Suprapubic skin (tissue), 4 donors: Measurements from ENCODE around the gene TOM1L2. TPM values are rescaled to one million over a fixed set of nuclear protein-coding genes. Genes with fewer than 3 reads are reported as not detected.
"Not testable (repeated sequence)": the region's sequence is repeated elsewhere in the genome, so short reads cannot be mapped to it uniquely, and the experiment has no call there.

Source experiments
- DNase-seq, 2 donors: peaks; one replicate each; pipeline ENCODE4 v3.0.0-alpha.2; 2019; ENCODE audit warnings: low spot score in 2 of 2
- H3K27ac ChIP-seq: fragments of 200-600 bp; sonication (generic); one replicate; pipeline ENCODE4 v1.5.1; 2019
- H3K27me3 ChIP-seq: fragments of 200-600 bp; sonication (generic); one replicate; pipeline ENCODE4 v1.5.1; 2019
- H3K36me3 ChIP-seq: fragments of 200-600 bp; sonication (generic); one replicate; pipeline ENCODE4 v1.5.1; 2019
- H3K4me1 ChIP-seq: fragments of 200-600 bp; sonication (generic); one replicate; pipeline ENCODE4 v1.5.1; 2019
- H3K4me3 ChIP-seq: fragments of 200-600 bp; sonication (generic); one replicate; pipeline ENCODE4 v1.5.1; 2019; ENCODE audit warnings: mild to moderate bottlenecking
- H3K9me3 ChIP-seq: fragments of 200-600 bp; sonication (generic); one replicate; pipeline ENCODE4 v1.5.1; 2019
- EP300 ChIP-seq: sonication (generic); formaldehyde crosslinking; IDR thresholded peaks from one replicate; pipeline ENCODE4 v1.6.1; 2017; ENCODE audit warnings: antibody characterized with exemption
- POLR2A ChIP-seq, 2 donors: fragments of 450-650 bp; IDR thresholded peaks; one replicate each; pipeline ENCODE4 v1.6.1; 2017; ENCODE audit warnings: antibody characterized with exemption in 2 of 2, mild to moderate bottlenecking in 2 of 2, moderate library complexity in 2 of 2
- POLR2AphosphoS5 ChIP-seq, 3 donors: sonication (generic); formaldehyde crosslinking; IDR thresholded peaks; one replicate each; pipeline ENCODE4 v1.6.1; 2017; ENCODE audit warnings: antibody characterized with exemption in 3 of 3
- WGBS: methylation state at CpG from one replicate; pipeline ENCODE4 v1.1.5; 2018; 5-methylcytosine and 5-hydroxymethylcytosine counted together
- total RNA-seq, 4 donors: library from RNA; depleted of rRNA; stranded (reverse); fragments of >200 nt; gene quantifications; one replicate each; pipeline ENCODE4 v1.1.0, GENCODE V29; 2016
- TF ChIP-seq, protein P1 (sequence below), 2 donors: fragments of 200-600 bp in 1 of 2; fragments of 450-650 bp in 1 of 2; sonication (generic) in 1 of 2; IDR thresholded peaks; one replicate each; pipeline ENCODE4 v1.5.1; 2016 to 2019; ENCODE audit warnings: antibody characterized with exemption in 2 of 2, mild to moderate bottlenecking in 1 of 2, moderate library complexity in 1 of 2

TOM1L2 gene
- total RNA-seq, 4 donors from 2014 or later, result 128 to 259 (median 162) TPM

- Histone ChIP-seq H3K27ac (peak overlapping the region; percentile 77), H3K27me3 (no peaks in the 10 kb centered on the region), H3K4me1 (peaks cover 46% of the 10 kb centered on the region), H3K4me3 (no peak overlapping the region), H3K36me3 (peaks cover 5% of the 10 kb centered on the region), H3K9me3 (no peaks in the 10 kb centered on the region)
- no peak for DNase-seq
- 75% methylated on average over 7 of the region's 7 CpGs for WGBS
- TF ChIP-seq, protein P1, sequence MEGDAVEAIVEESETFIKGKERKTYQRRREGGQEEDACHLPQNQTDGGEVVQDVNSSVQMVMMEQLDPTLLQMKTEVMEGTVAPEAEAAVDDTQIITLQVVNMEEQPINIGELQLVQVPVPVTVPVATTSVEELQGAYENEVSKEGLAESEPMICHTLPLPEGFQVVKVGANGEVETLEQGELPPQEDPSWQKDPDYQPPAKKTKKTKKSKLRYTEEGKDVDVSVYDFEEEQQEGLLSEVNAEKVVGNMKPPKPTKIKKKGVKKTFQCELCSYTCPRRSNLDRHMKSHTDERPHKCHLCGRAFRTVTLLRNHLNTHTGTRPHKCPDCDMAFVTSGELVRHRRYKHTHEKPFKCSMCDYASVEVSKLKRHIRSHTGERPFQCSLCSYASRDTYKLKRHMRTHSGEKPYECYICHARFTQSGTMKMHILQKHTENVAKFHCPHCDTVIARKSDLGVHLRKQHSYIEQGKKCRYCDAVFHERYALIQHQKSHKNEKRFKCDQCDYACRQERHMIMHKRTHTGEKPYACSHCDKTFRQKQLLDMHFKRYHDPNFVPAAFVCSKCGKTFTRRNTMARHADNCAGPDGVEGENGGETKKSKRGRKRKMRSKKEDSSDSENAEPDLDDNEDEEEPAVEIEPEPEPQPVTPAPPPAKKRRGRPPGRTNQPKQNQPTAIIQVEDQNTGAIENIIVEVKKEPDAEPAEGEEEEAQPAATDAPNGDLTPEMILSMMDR (IDR thresholded peaks at IDR 0.05), result no peak
- TF ChIP-seq POLR2AphosphoS5 (IDR thresholded peaks at IDR 0.05), result no peak
- TF ChIP-seq EP300, result no peak
- no peak for TF ChIP-seq POLR2A (IDR thresholded peaks at IDR 0.05)
Observed at GRCh38 chr17:17957584-17957916, 14.7 kb downstream of the TOM1L2 start.

- not testable (repeated sequence) for H3K36me3 ChIP-seq, H3K27me3 ChIP-seq, DNase-seq, H3K4me3 ChIP-seq, H3K9me3 ChIP-seq, H3K27ac ChIP-seq
- H3K4me1 ChIP-seq, result peaks cover 57% of the 10 kb centered on the region
- WGBS, result 97% methylated on average over 12 of the region's 12 CpGs
Observed at GRCh38 chr17:17955790-17956341, 16.3 kb downstream of the TOM1L2 start.

- no peaks in the 10 kb centered on the region for H3K27me3 ChIP-seq
- no peaks in the 10 kb centered on the region for H3K9me3 ChIP-seq
- DNase-seq, result no peak
- no peak for TF ChIP-seq POLR2AphosphoS5 (IDR thresholded peaks at IDR 0.05)
- TF ChIP-seq, protein P1 (IDR thresholded peaks at IDR 0.05), result no peak
- no peak for TF ChIP-seq EP300
- no peak for TF ChIP-seq POLR2A (IDR thresholded peaks at IDR 0.05)
- no peak overlapping the region for H3K27ac ChIP-seq
- peaks cover 51% of the 10 kb centered on the region for H3K4me1 ChIP-seq
- H3K4me3 ChIP-seq, result no peak overlapping the region
- WGBS, result 95% methylated on average over 3 of the region's 3 CpGs
- peaks cover 5% of the 10 kb centered on the region for H3K36me3 ChIP-seq
Observed at GRCh38 chr17:17954079-17954478, 18.1 kb downstream of the TOM1L2 start.

DNA sequence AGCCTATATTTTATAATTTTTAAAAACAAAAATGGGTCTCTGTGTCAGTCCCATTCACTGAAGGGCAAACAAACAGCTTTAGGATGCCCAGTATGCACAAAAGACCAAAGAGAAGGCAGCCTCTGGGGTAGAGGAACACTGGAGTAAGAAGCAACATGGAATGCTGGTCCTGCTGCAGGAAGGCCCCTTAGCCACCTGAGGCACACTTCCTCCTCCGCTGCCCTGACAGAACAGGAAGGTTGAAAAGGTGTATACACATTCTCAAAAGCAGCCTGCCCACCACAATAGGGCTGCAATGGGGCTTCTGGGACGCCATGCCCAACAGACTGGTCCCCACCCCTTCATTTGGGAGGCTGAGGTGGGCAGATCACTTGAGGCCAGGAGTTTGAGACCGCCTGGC, 19.5 kb downstream of the TOM1L2 start:
- Histone ChIP-seq H3K27ac (no peak overlapping the region), H3K9me3 (no peaks in the 10 kb centered on the region), H3K36me3 (peaks cover 5% of the 10 kb centered on the region), H3K4me1 (peaks cover 37% of the 10 kb centered on the region), H3K4me3 (no peak overlapping the region), H3K27me3 (no peaks in the 10 kb centered on the region)
- TF ChIP-seq POLR2AphosphoS5 (IDR thresholded peaks at IDR 0.05) (no peak), EP300 (no peak), POLR2A (IDR thresholded peaks at IDR 0.05) (no peak)
- TF ChIP-seq, protein P1 (IDR thresholded peaks at IDR 0.05), result no peak
- WGBS, result 100% methylated on average over 3 of the region's 3 CpGs
- no peak for DNase-seq

DNA sequence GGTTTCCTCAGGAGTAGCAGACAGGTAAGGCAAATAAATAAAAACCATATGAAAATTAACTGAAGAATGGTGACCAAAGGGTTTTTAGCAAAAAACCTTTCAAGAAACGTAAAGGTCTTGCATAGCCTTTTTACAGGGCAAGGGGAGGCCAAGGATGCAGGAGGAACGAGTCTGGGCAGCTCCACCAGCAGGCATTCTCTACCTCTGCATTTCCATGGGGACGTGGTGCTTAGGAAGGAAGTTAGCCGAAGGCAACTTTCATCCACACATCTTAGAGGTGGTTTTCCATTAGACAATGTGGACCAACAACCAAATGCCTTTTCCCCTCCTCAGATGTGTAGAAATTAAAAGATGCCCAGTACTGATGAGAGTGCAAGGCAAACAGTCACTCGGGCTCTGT, 20.7 kb downstream of the TOM1L2 start:
- Histone ChIP-seq H3K36me3 (peaks cover 5% of the 10 kb centered on the region), H3K4me3 (no peak overlapping the region), H3K4me1 (peaks cover 26% of the 10 kb centered on the region), H3K9me3 (no peaks in the 10 kb centered on the region), H3K27me3 (no peaks in the 10 kb centered on the region), H3K27ac (no peak overlapping the region)
- TF ChIP-seq, protein P1 (IDR thresholded peaks at IDR 0.05), result no peak
- WGBS, result 66% methylated on average over 5 of the region's 5 CpGs
- peak in 1 of 2 donors; percentile 6 for DNase-seq

GRCh38 chr17:17950806-17951205, 21.4 kb downstream of the TOM1L2 start:
- Histone ChIP-seq H3K9me3 (no peaks in the 10 kb centered on the region), H3K27ac (no peak overlapping the region), H3K4me1 (peaks cover 25% of the 10 kb centered on the region), H3K4me3 (no peak overlapping the region), H3K27me3 (no peaks in the 10 kb centered on the region), H3K36me3 (peaks cover 5% of the 10 kb centered on the region)
- TF ChIP-seq, protein P1 (IDR thresholded peaks at IDR 0.05), result peak in 1 of 2 donors; percentile 22
- TF ChIP-seq POLR2A (IDR thresholded peaks at IDR 0.05), result no peak
- WGBS, result 80% methylated on average over 1 of the region's 1 CpG
- no peak for DNase-seq
